HEK293T (cell line): Measurements from ENCODE around the gene TEK.

Source experiments
- ARNT ChIP-seq: fragments of 450-650 bp; IDR thresholded peaks from 2 replicates; pipeline ENCODE4 v1.6.1; 2017; ENCODE audit warnings: mild to moderate bottlenecking
- BHLHE40 ChIP-seq: fragments of 450-650 bp; IDR thresholded peaks from 2 replicates; pipeline ENCODE4 v1.6.1; 2016; ENCODE audit warnings: mild to moderate bottlenecking, moderate library complexity, borderline replicate concordance
- CTBP1 ChIP-seq: fragments of 450-650 bp; IDR thresholded peaks from 2 replicates; pipeline ENCODE4 v1.6.1; 2016; ENCODE audit warnings: borderline replicate concordance
- FOXA1 ChIP-seq: fragments of 450-650 bp; IDR thresholded peaks from 2 replicates; pipeline ENCODE4 v1.6.1; 2016; ENCODE audit warnings: mild to moderate bottlenecking
- FOXK2 ChIP-seq: fragments of 450-650 bp; IDR thresholded peaks from 2 replicates; pipeline ENCODE4 v1.6.1; 2016; ENCODE audit warnings: mild to moderate bottlenecking
- FOXM1 ChIP-seq: fragments of 450-650 bp; IDR thresholded peaks from 2 replicates; pipeline ENCODE4 v1.6.1; 2017; ENCODE audit warnings: mild to moderate bottlenecking, borderline replicate concordance
- HDGF ChIP-seq: fragments of 450-650 bp; IDR thresholded peaks from 2 replicates; pipeline ENCODE4 v1.6.1; 2017; ENCODE audit warnings: antibody characterized with exemption, borderline replicate concordance
- L3MBTL2 ChIP-seq: fragments of 450-650 bp; conservative IDR thresholded peaks from 2 replicates; pipeline ENCODE4 v1.6.1; 2016; ENCODE audit warnings: mild to moderate bottlenecking
- NFRKB ChIP-seq: fragments of 450-650 bp; IDR thresholded peaks from 2 replicates; pipeline ENCODE4 v1.6.1; 2016; ENCODE audit warnings: mild to moderate bottlenecking, moderate library complexity
- SP1 ChIP-seq: fragments of 450-650 bp; IDR thresholded peaks from 2 replicates; pipeline ENCODE4 v1.6.1; 2017
- SUZ12 ChIP-seq: fragments of 450-650 bp; IDR thresholded peaks from 2 replicates; pipeline ENCODE4 v1.6.1; 2016; ENCODE audit warnings: mild to moderate bottlenecking
- TARDBP ChIP-seq: fragments of 450-650 bp; IDR thresholded peaks from 2 replicates; pipeline ENCODE4 v1.6.1; 2016
- ZNF384 ChIP-seq: fragments of 450-650 bp; IDR thresholded peaks from 2 replicates; pipeline ENCODE4 v1.6.1; 2016
- TF ChIP-seq, protein P1 (sequence below): fragments of 450-650 bp; IDR thresholded peaks from 2 replicates; pipeline ENCODE4 v1.6.1; 2016

DNA sequence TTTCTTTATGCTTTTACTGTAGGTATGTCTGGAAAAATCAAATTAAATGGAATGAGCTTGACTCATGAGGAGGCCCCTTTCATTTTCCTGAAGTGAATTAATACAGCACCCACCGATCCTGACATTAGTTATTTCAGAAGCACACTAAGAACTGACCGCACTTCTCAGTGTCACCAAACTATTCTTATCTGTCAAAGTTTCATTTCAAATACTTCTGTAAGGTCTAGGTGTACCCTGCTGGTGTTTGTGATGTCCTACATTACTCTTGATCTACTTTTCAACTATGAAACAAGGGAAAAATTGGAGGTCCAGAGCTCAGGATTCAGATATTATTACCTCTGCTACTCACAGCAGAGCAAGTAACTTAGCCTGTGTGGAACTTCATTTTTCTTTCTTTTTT is 1.8 kb upstream of the TEK start:
- TF ChIP-seq SP1 (no peak), ARNT (no peak), TARDBP (no peak), FOXA1 (no peak), NFRKB (no peak), CTBP1 (no peak), FOXK2 (no peak), HDGF (no peak), ZNF384 (no peak), L3MBTL2 (no peak), SUZ12 (no peak), FOXM1 (no peak), BHLHE40 (no peak)
- TF ChIP-seq, protein P1, sequence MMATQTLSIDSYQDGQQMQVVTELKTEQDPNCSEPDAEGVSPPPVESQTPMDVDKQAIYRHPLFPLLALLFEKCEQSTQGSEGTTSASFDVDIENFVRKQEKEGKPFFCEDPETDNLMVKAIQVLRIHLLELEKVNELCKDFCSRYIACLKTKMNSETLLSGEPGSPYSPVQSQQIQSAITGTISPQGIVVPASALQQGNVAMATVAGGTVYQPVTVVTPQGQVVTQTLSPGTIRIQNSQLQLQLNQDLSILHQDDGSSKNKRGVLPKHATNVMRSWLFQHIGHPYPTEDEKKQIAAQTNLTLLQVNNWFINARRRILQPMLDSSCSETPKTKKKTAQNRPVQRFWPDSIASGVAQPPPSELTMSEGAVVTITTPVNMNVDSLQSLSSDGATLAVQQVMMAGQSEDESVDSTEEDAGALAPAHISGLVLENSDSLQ, result no peak
